GM21526 (cell line): ENCODE data around the gene CDH4.

ENCODE experiments used
- ATAC-seq: cut with Tn5 transposase; IDR thresholded peaks from one replicate; pipeline ENCODE4 v1.9.1; 2021; ENCODE audit warnings: moderate library complexity; ENCODE audit not compliant: unreplicated experiment, low FRiP score

Gene CDH4

DNA sequence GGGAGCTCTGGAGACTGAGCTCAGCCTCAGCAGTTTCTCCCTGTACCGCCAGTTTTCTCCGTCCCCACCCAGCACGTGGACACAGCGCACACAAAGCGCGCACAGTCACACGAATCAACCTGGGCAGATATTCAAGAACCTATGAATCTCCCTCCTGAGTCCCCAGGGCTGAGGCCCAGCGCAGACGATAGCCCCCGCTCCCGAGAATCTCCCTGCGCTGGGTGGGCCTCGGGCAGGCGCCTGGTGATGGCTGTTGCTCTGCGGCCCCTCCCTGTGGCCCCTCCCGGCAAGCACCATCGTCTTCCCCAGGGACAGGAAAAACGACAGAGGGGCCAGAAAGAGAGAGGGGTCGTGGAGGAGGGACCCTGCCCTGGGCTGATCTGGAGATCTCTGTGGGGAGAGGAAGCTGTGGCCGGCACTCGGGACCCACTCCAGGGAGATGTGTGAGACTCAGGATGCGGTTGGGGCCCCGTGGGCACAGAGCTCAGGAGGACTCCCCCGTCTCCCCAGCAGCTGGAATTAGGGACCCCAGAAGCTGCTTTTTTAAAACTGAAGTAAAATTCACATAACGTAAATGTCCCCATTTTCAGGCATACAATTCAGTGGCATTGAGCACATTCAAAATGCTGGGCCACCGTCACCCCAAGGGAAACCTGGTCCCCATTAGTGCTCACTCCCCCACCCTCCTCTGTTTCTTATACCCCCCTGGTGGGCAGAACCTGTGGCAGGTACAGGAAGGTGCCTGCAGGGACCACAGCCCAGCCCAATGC lies 482.9 kb downstream of the CDH4 start:
- ATAC-seq: no peak

DNA sequence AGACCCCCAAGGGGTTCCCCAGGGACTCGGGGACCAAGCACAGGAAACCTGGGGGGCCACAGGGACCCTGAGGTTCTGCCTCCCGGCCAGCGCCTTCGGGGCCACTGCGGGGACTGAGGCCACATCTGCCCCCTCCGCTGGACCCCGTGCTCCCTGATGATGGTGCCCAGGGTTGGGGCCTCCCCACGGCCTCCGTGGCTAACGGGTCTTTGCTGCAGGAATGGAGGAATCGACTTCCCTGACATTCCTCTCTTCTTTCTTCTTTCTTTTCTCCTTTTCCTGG lies 483.4 kb downstream of the CDH4 start:
- ATAC-seq: no peak

DNA sequence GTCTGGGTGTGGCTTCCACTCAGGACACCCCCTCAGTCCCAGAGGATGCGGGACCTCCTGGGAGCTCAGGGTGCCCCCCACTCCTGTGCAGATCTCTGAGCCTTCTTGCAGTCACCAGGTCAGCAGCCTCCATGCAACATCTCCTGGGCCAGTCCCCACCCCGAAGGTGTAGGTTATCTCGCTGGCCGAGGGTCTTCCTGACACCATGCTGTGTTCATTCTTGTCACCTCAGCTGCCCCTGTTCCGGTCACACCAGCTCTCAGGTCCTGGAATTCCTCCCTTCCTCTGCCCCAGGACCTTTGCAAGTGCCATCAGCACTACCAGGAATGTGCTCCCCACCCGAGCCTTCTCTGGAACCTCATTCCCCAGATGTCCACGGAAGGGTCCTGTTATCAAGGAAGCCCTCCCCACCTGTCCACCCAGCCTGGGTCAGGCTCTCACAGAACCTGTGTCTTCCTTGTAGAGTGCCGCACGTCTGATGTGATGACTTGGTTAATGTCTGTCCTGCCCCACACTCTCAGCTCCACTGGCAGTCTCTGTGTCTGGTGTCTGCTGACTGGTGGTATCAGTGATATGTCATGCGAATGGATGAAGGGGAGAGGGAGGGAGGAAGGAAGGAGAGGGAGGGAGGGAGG lies 484.1 kb downstream of the CDH4 start:
- no peak for ATAC-seq

DNA sequence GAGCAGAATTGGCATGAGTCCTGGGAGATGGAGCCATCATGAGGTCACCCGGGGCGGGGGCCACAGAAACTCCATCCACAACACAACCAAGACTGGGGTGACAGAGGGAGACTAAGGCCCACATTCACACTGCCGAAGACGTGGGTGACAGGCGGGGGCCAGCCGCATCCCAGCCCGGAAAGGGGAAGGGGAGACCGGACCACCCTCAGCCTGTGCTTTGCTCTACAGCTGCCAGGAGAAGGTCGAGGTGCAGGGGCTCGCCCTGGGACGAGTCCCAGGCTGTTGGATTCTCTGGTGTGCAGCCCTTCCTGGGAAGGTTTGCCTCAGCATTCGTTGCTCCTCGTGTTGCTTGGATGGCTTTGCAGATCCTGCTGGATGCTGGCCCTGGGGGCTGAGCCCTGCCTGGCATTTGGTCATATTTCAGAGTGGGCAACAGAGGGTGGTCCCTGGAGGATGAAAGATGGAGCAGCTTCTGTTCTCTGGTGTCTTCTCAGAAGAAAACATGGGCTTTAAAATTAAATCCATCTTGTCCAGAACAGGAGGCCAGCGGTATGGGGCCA lies 484.8 kb downstream of the CDH4 start:
- no peak for ATAC-seq

DNA sequence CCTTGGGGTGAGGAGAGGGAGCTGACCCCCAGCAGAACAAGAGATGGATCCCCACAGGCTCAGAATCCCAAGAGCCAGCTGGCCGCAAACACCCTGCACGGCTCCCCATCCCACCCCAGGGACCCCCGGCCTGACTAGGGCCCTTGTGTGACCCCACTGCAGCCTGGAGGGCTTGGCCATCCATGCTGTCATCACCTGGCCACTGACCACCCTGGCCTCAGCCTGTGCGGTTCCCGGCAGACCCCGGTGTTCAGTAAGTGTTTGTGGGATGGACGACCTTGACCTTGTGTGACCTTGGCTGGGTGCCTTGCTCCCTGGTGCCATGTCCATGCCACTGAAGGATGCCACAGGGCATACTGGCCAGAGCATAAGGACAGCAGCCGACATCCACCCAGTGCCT lies 485.3 kb downstream of the CDH4 start:
- no peak for ATAC-seq

DNA sequence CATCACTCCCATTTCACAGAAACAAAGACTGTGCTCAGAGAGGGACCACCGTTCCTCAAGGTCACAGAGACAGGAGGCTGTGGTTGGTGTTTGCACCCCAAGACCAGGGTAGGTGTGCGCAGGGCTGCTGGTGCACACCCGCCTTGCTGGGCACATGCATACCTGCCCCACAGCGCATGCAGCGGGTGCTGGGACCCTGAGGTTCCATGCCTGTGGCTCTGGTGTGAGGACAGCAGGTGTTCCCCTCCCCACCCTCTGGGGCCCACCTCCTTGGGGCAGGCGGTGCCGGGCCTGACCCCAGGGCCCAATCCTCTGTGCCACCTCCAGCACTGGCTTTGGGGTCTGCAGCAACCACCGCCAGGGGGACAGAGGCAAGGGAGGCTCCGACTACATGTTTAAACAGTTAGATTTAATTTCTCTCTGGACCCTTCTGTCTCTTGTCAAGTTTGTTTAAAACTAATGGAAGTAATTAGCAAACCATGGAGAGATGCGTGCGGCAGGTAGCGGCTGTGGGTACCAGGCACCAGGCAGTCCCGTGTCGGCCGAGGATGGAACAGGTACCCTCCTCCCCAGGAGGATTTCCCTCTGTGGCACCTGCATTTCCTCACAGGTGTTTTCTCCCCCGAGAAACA lies 485.9 kb downstream of the CDH4 start:
- ATAC-seq: no peak

DNA sequence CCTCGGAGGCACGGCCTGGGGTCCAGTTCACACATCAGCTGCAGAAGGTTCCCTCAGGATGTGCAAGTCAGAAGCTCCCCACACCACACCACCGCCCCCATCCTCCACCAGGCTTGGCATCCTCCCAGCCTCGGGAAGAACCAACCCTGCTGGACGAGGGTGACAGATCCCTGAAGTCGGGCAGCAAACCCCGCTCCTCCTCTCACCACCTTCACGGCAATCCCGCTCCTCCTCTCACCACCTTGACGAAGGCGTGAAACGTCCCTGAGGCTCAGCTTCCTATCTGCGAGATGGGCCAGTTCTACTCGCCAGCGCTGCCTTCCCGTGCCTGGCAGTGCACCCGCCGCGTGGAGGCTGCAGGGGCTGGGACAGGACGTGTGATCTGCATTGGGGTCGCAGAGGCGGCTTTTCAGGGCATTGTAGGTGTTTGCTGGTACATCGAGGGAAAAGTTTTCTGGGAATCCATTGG lies 486.6 kb downstream of the CDH4 start:
- no peak for ATAC-seq

DNA sequence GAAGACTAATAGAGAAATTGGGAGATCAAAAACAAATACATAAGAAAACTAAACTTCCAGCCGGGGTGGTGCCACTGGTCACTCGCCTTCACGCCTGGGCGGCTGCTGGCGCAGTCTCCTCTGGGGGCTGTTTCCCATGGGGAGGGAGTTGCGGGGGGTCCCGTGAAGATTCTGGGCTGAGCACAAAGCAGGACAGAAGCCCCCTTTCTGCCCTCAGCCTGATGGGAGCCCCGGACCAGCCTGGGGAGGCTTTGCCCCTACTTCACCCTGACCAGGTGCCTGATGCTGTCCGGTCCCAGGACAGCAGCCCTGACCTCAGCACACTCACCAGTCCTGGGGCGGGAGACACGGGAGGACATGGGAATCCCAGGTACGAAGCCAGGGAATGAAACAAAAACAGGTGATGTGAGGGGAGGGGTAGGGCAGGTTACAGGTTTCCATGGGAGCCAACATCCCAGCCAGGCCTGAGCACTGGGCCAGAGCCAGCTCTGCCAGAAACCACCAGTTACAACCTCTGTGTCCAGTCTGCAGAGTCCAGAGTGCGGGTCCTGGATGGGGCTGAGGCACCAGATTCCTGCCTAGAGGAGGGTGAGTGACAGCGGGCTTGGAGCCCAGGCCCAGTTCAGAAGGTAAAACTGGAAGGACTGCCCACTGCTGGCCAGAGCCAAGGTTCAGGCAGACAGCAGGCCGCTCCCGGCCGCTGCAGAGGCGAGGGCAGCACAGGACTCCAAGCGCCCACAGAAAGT lies 487.2 kb downstream of the CDH4 start:
- ATAC-seq: no peak

DNA sequence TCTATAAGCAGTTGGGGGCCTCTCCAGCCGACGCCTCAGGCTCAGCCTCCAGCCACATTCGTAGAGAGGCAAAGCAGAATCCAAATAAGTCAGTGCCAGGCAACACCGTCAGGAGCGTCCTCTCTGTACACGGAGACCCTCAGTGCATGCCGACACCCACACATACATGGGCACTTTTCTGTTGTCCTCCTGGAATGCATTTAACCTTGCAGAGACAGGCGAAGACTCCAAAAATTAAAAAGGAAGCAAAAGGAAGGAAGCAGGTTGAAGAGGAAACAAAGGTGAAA lies 487.7 kb downstream of the CDH4 start:
- no peak for ATAC-seq

DNA sequence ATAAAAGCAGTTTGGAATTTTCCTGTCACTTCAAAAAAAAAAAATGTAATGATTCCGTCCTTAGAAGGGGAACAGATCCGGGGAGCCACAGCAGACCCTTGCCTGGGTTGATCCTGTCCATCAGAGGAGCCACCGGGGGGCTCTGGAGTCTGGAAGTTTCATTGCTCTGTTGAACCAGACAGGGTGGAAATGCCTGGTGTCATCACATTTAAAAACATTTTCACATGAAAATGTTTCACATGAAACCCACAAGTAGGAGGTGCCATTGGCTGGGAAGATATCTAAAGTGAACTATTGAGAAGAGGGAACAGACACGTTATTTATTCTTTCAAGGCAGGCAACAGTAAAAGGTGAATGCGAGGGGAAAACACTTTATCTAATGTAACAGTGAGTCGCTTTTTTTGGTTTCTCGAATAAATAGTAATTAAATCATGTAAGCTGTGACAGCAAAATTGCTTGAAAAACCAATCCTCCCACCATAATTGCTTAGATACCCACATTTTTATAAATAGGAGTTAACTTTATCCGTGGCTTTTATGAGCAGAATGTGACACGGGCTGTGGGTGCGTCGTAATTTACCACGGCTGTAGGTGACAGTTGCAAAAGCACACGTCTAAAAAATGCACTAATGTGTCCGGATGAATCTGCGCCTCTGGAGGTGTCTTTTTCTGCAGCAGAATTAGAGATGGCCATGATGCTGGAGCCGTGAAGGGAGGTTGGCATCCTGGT lies 490.2 kb downstream of the CDH4 start:
- no peak for ATAC-seq

DNA sequence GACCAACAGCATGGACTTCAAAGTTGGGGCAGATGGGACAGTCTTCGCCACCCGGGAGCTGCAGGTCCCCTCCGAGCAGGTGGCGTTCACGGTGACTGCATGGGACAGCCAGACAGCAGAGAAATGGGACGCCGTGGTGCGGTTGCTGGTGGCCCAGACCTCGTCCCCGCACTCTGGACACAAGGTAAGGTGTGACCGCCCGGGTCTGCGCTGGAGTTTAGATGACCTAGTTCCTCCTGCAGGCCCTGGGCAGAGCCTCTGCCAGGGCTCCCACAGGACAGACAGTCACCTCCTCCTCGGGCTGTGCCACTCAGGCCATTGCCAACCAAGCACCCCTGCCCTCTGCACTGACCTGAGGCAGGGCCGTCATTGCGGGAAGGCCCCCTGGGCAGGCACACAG lies 491.5 kb downstream of the CDH4 start:
- no peak for ATAC-seq

DNA sequence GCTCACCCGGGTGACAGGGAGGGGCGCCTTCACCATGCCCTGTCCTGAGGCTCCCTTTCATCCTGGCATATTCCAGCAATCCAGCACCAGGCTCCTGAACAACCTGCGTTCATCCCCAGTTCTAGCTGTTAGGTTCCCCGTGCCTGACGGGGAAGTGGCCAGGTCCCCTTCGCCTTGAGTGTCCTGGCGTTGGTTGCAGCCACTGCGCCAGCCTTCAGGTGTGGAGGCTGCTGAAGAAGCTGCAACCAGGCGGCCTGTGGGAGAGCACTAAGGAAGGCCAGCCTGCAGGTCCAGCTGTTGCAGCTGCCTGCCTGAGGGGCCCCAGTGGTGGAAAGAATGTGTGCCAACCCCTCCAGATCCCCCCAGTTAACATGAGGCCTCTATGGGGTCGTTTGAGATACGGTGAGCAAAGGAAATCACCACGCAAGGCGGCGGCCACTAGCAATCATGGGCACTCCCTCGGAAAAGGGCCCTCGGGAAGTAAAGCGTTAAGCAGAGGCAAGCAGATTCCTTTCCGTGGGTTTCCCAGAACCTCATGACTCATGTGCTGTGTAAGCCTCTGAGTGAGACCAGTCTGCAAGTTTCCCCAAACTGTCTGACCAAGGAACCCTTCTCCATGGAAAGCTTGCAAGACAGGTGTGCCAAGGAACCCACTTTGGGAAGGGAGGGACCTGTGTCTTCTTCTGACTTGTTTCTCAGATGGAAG lies 492.8 kb downstream of the CDH4 start:
- ATAC-seq: no peak

DNA sequence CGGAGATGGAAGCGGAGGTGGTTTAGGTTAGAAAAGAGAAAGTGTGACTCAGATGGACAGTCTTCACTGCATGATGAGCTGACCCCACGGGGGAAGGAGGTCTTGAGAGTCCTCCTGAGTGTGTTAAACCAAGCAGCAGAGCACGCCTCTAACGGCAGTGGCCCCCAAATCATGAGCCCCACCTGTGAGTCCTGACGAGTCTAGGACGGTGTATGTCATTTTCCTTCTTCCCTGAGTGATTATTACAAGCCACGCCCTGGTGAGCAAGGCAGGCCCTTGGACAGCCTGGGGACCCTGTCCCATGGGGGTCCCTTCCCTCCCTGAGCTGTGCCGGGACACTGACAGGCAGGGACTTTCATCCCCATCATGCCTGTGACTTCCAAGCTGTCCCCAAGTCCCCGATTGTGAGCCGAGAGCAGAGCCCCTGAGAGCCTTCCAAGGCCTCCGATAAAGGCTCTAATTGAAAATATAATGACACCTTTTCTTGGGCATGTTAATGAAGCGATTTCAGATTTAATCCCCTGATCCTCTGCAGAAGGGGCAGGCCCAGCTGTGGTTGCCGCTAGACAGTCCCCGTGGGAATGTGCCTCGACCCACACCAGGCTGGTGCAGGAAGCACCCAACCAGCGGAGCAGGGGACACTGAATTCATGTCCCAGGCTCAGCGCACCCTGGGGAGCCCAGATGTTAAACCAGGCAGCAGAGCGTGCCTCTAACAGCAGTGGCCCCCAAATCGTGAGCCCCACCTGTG lies 493.5 kb downstream of the CDH4 start:
- no peak for ATAC-seq

DNA sequence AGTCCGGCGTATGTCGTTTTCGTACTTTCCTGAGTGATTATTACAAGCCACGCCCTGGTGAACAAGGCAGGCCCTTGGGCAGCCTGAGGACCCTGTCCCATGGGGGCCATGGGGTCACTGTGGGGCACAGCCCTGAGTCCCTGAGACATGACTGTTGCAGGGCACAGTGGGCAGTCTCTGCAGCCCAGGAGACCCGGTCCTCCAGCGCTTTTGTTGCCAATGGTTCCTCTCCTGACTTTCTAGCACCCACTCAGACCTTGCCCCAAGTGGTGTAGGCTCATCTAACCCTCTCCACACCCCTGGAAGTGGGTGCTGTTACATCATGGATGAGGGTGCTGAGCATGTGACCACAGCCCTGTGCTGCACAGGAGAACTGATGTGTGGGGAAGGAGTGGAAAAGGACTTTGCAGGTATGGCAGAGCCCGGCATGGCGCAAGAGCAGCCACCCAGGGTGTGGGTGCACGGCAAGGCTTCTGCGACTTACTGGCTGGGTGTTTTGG lies 494.1 kb downstream of the CDH4 start:
- ATAC-seq: no peak

DNA sequence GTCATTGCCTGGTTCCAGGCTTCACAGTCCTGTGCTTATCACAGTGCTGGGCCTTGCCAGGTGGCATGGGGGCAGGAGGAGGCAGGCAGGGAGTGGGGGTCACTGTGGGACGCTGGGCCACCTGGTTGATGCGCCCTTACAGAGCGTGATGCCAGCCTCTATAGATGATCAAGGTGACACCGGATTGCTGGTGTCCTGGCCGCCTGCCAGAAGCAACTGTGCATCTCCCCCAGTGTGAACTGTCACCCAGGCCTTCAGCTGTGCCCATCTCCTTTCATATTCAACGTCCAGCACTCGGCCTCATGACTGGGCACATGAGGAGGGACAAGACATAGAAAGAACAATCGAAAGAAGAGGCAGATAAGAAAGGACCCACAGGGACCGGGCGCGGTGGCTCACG lies 494.7 kb downstream of the CDH4 start:
- no peak for ATAC-seq

DNA sequence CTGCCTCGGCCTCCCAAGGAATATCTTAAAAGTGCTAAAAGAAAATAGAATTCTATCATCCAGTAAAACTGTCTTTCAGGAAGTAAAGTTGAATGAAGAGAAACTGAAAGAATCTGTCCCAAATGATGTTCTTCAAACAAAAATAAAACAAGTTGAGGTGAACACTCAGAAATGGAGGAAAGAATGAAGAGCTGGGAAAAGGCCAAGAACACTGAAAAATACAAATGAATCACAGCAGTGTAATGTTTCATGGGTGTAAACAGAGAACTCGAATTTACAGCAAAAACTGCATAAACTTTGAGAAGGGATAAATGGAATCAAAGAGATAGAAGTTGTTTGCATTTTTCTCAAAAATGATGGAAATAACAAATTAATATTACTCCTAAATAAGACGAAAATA lies 496.3 kb downstream of the CDH4 start:
- no peak for ATAC-seq

DNA sequence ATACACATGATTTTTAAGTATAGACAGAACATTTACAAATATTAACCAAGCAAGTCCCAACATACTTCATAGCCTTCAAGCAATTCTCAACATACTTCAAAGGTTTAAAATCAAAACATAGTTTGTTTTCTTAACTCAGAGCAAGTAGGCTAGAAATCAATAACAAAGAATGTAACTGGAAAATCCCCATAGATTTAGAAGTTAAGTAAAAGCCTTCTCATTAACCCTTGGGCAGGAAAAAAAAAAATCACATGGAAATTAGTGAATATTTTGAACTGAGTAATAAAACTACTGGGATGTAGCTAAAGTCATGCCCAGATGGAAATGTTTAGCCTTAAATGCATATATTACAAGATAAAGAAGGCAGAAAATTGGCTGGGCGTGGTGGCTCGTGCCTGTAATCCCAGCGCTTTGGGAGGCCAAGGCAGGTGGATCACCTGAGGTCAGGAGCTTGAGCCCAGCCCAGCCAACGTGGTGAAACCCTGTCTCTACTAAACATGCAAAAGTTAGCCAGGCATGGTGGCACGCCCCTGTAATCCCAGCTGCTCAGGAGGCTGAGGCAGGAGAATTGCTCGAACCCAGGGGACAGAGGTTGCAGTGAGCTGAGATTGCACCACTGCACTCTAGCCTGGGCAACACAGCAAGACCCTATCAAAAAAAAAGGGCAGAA lies 497.5 kb downstream of the CDH4 start:
- no peak for ATAC-seq

DNA sequence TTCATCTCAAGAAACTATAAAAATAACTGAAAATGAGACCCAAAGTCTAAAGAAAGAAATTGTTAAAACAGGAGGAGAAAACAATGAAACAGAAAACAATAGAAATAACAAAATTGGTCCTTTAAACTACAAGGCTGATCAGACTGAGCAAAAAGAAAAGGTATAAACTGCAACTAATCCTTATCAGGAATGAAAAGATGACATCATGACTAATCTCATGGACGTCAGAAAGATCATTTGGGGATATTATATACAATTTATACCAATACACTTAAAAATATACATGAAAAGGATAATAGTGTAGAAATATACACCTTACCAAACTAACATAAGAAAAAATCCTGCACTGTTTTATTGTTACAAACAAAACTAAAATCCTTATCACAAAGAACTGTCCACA lies 498.0 kb downstream of the CDH4 start:
- no peak for ATAC-seq

DNA sequence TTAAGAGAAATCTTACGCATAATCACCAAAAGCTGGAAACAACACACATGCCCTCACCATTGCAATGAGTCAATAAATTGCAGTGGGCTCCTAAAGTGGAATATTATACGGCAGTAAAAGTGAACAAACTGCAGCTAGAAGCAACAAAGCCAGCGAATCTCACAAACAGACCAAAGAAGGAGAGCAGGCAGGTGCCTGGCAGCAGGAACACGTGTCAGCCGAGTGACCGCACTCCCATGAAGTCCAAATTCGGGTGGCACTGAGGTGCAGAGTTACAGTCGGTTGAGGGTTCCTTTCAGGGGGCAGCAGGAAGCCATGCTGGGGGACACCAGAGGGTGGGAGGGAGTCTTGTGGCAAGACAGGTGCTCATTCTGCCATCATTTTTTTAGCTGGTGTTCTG lies 500.5 kb downstream of the CDH4 start:
- no peak for ATAC-seq
